GM19351 (cell line): ENCODE results near the gene TTL.
A peak's percentile ranks its signal among the peaks of the same experiment; 100 is the strongest.

ENCODE experiments used
- ATAC-seq: cut with Tn5 transposase; IDR thresholded peaks from one replicate; pipeline ENCODE4 v1.9.1; 2021; ENCODE audit warnings: mild to moderate bottlenecking, moderate library complexity; ENCODE audit not compliant: unreplicated experiment

Gene TTL

GRCh38 chr2:112580084-112580483 is 98.1 kb downstream of the TTL start:
- ATAC-seq, result no peak

GRCh38 chr2:112582314-112582746 is 100.4 kb downstream of the TTL start:
- ATAC-seq, result no peak

- ATAC-seq, result no peak
Measured at GRCh38 chr2:112583497-112584133, 101.7 kb downstream of the TTL start.

- ATAC-seq, result peak; percentile 88
Measured at GRCh38 chr2:112584134-112584890, 102.4 kb downstream of the TTL start, which contains the start of gene CHCHD5. Gene CHCHD5 (plus strand): TSS chr2:112584609. CDS start chr2:112584648, 39 bp downstream.

- no peak for ATAC-seq
Measured at GRCh38 chr2:112584891-112585250, 102.9 kb downstream of the TTL start.

GRCh38 chr2:112585400-112585799 is 103.4 kb downstream of the TTL start:
- ATAC-seq, result no peak

GRCh38 chr2:112585873-112586464 is 104.0 kb downstream of the TTL start:
- no peak for ATAC-seq

- ATAC-seq, result no peak
Measured at GRCh38 chr2:112588611-112589045, 106.7 kb downstream of the TTL start.
